HL-60 (cell line): ENCODE measurements around the gene HMGB1.

Experiments used
- DNase-seq, 2 experiments: peaks; one replicate each; pipeline ENCODE4 v3.0.0-alpha.2; 2010 to 2020; ENCODE audit warnings: low read depth in 1 of 2, low spot score in 1 of 2
- H3K27ac ChIP-seq: fragments of 250-450 bp; sonication (Bioruptor Pico); replicated peaks from 2 replicates; pipeline ENCODE4 v1.5.1; 2020; ENCODE audit warnings: mild to moderate bottlenecking, moderate library complexity
- H3K27me3 ChIP-seq: fragments of 250-450 bp; sonication (Bioruptor Pico); 2 replicates; pipeline ENCODE4 v1.5.1; 2021; ENCODE audit warnings: mild to moderate bottlenecking, moderate library complexity; ENCODE audit not compliant: insufficient read depth, poor library complexity, severe bottlenecking
- H3K4me3 ChIP-seq: replicated peaks from 2 replicates; pipeline ENCODE4 v1.5.1; 2011; ENCODE audit warnings: mild to moderate bottlenecking, control low read depth, low read length; ENCODE audit not compliant: insufficient read depth
- CTCF ChIP-seq: IDR thresholded peaks from one replicate; pipeline ENCODE4 v1.5.1; 2011; ENCODE audit warnings: low read length, control low read depth, inconsistent platforms; ENCODE audit not compliant: insufficient read depth
- GABPA ChIP-seq: IDR thresholded peaks from 2 replicates; pipeline ENCODE4 v1.6.1; 2012; ENCODE audit warnings: low read depth
- POLR2AphosphoS5 ChIP-seq: IDR thresholded peaks from 2 replicates; pipeline ENCODE4 v1.6.1; 2012; ENCODE audit warnings: low read depth
- REST ChIP-seq: IDR thresholded peaks from 2 replicates; pipeline ENCODE4 v1.6.1; 2012; ENCODE audit warnings: low read depth; ENCODE audit not compliant: insufficient replicate concordance
- SPI1 ChIP-seq: IDR thresholded peaks from 2 replicates; pipeline ENCODE4 v1.6.1; 2012; ENCODE audit warnings: low read depth, mild to moderate bottlenecking, borderline replicate concordance

The HMGB1 gene

DNA sequence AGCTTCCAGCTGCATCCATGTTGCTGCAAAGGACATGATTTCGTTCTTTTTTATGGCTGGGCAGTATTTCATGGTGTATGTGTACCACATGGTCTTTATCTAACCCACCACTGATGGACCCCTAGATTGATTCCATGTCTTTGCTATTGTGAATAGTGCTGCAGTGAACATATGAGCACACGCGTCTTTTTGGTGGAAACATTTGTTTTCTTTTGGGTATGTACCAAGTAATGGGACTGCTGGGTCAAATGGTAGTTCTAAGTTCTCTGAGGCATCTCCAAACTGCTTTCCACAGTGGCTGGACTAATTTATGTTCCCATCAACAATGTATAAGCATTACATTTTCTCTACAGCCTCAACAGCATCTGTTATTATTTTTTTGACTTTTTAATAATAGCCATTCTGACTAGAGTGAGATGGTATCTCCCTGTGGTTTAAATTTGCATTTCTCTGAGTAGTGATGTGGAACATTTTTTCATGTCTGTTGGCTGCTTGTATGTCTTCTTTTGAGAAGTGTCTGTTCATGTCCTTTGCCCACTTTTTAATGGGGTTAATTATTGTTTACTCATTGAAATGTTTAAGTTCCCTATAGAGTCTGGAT is 50.2 kb downstream of the HMGB1 start:
- TF ChIP-seq REST (no peak), CTCF (no peak), GABPA (no peak), SPI1 (no peak)
- Histone ChIP-seq H3K27me3 (no peaks in the 10 kb centered on the region), H3K4me3 (no peak overlapping the region), H3K27ac (0 out of 2 replicates have a peak overlapping the region, but pooled peaks have one; percentile 2)
- DNase-seq: no peak

DNA sequence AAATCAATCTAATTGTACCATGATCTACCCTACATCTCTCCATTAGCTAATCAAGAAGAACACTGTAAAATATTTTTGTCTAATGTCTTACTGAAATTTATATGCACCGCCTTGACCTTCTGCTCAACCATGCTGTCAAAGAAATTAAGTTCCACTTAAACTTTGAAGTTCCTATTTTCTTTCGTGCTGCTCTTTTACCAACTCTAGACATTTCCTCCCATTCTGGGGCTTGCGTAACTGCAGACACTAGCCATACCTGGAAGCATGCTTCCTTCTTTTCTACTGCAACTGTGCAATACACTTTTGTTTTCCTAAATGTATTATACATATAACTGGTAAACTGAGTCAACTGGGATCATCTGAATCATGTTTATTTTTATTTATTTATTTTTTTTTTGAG is 51.9 kb downstream of the HMGB1 start:
- Histone ChIP-seq H3K27ac (peak overlapping the region; percentile 37), H3K27me3 (no peaks in the 10 kb centered on the region), H3K4me3 (no peak overlapping the region)
- TF ChIP-seq SPI1 (peak; percentile 55; the same call in 1 of the 2 replicates), GABPA (no peak)
- DNase-seq: peak in 1 of 2 experiments; percentile 73

- no peak for DNase-seq
- Histone ChIP-seq H3K27me3 (no peaks in the 10 kb centered on the region), H3K27ac (no peak overlapping the region), H3K4me3 (no peak overlapping the region)
- TF ChIP-seq SPI1 (no peak), GABPA (no peak), REST (no peak), CTCF (no peak), POLR2AphosphoS5 (no peak)
Measured at GRCh38 chr13:30412346-30412745, 53.4 kb downstream of the HMGB1 start.

DNA sequence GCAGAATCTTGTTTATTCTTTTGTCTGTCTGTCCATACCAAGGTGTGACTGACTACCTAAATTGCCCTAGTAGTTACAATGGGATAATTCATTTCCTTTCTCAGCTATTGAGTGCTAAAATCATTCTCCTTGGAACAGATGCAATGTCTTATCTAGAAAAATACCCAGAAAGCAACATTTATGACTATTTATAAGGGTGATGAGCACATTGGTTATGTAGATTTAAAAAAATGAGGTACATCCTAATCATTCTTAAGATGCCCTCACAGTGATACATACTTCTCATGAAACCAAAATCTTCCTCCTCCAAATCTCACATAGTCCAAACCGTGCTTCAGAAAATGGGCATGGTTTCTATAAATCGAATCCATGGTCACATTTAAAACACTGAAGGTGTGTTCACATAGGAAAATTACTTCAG is 55.0 kb downstream of the HMGB1 start:
- no peak for TF ChIP-seq GABPA
- TF ChIP-seq POLR2AphosphoS5: no peak
- H3K27me3 ChIP-seq: no peaks in the 10 kb centered on the region
- no peak for DNase-seq
- H3K27ac ChIP-seq: no peak overlapping the region
- no peak overlapping the region for H3K4me3 ChIP-seq
